ENCODE results near the gene BUD13. TPM values are rescaled to one million over a fixed set of nuclear protein-coding genes. Genes with fewer than 3 reads are reported as not detected.

The BUD13 gene
- total RNA-seq, 1 donor from 2014 or later, result 17.7 TPM

- DNase-seq, result peak; percentile 75
- Histone ChIP-seq H3K4me1 (peaks cover 3% of the 10 kb centered on the region), H3K9me3 (no peaks in the 10 kb centered on the region), H3K27me3 (peaks cover 4% of the 10 kb centered on the region), H3K4me3 (no peak overlapping the region), H3K36me3 (no peaks in the 10 kb centered on the region), H3K27ac (no peak overlapping the region)
- peak; percentile 88 for TF ChIP-seq CTCF (IDR thresholded peaks at IDR 0.05)
- intact Hi-C loops (cut with DNase I), result no loop called here
- ATAC-seq, result peak; percentile 92
These were observed 40.3 kb downstream of the BUD13 start for GRCh38 chr11:116732271-116733042.

GRCh38 chr11:116731821-116732220 is 41.0 kb downstream of the BUD13 start:
- intact Hi-C loops (cut with DNase I), result no loop called here
- Histone ChIP-seq H3K27ac (no peak overlapping the region), H3K27me3 (peaks cover 4% of the 10 kb centered on the region), H3K9me3 (no peaks in the 10 kb centered on the region), H3K4me1 (peaks cover 3% of the 10 kb centered on the region), H3K36me3 (no peaks in the 10 kb centered on the region), H3K4me3 (no peak overlapping the region)
- no peak for TF ChIP-seq CTCF (IDR thresholded peaks at IDR 0.05)
- DNase-seq (peak; percentile 29), ATAC-seq (no peak)

GRCh38 chr11:116731097-116731761 is 41.6 kb downstream of the BUD13 start:
- peak; percentile 49 for DNase-seq
- TF ChIP-seq CTCF (IDR thresholded peaks at IDR 0.05), result no peak

GRCh38 chr11:116730601-116731000 is 42.2 kb downstream of the BUD13 start:
- H3K4me1 ChIP-seq, result peaks cover 3% of the 10 kb centered on the region
- no peak for ATAC-seq
- no peak overlapping the region for H3K27ac ChIP-seq

More at GRCh38 chr11:116731097-116731761, 41.6 kb downstream of the BUD13 start:
- Histone ChIP-seq H3K4me1 (peaks cover 3% of the 10 kb centered on the region), H3K27ac (no peak overlapping the region), H3K36me3 (no peaks in the 10 kb centered on the region), H3K27me3 (peaks cover 4% of the 10 kb centered on the region), H3K9me3 (no peaks in the 10 kb centered on the region), H3K4me3 (no peak overlapping the region)
- ATAC-seq, result no peak
- intact Hi-C loops (cut with DNase I), result no loop called here

GRCh38 chr11:116730241-116730561 is 42.6 kb downstream of the BUD13 start:
- H3K36me3 ChIP-seq, result no peaks in the 10 kb centered on the region
- H3K9me3 ChIP-seq, result no peaks in the 10 kb centered on the region
- peaks cover 4% of the 10 kb centered on the region for H3K27me3 ChIP-seq
- no peak overlapping the region for H3K27ac ChIP-seq
- ATAC-seq, result no peak
- intact Hi-C loops (cut with DNase I), result no loop called here
- H3K4me3 ChIP-seq, result no peak overlapping the region
- H3K4me1 ChIP-seq, result peaks cover 3% of the 10 kb centered on the region
- no peak for DNase-seq
- no peak for TF ChIP-seq CTCF (IDR thresholded peaks at IDR 0.05)

More at GRCh38 chr11:116730601-116731000, 42.2 kb downstream of the BUD13 start:
- TF ChIP-seq CTCF (IDR thresholded peaks at IDR 0.05), result no peak
- Histone ChIP-seq H3K4me3 (no peak overlapping the region), H3K9me3 (no peaks in the 10 kb centered on the region), H3K36me3 (no peaks in the 10 kb centered on the region), H3K27me3 (peaks cover 4% of the 10 kb centered on the region)
- intact Hi-C loops (cut with DNase I), result no loop called here
- peak; percentile 42 for DNase-seq

Data from upper lobe of right lung (tissue), 1 donor.